DMS53 (cell line): Measurements from ENCODE around the gene ZDHHC15.
"Not testable (repeated sequence)": the region's sequence is repeated elsewhere in the genome, so short reads cannot be mapped to it uniquely, and the experiment has no call there.

ENCODE experiments used
- DNase-seq: peaks from one replicate; lab custom pipeline; 2025; lab: John Stamatoyannopoulos, UW

Gene ZDHHC15, protein sequence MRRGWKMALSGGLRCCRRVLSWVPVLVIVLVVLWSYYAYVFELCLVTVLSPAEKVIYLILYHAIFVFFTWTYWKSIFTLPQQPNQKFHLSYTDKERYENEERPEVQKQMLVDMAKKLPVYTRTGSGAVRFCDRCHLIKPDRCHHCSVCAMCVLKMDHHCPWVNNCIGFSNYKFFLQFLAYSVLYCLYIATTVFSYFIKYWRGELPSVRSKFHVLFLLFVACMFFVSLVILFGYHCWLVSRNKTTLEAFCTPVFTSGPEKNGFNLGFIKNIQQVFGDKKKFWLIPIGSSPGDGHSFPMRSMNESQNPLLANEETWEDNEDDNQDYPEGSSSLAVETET

DNA sequence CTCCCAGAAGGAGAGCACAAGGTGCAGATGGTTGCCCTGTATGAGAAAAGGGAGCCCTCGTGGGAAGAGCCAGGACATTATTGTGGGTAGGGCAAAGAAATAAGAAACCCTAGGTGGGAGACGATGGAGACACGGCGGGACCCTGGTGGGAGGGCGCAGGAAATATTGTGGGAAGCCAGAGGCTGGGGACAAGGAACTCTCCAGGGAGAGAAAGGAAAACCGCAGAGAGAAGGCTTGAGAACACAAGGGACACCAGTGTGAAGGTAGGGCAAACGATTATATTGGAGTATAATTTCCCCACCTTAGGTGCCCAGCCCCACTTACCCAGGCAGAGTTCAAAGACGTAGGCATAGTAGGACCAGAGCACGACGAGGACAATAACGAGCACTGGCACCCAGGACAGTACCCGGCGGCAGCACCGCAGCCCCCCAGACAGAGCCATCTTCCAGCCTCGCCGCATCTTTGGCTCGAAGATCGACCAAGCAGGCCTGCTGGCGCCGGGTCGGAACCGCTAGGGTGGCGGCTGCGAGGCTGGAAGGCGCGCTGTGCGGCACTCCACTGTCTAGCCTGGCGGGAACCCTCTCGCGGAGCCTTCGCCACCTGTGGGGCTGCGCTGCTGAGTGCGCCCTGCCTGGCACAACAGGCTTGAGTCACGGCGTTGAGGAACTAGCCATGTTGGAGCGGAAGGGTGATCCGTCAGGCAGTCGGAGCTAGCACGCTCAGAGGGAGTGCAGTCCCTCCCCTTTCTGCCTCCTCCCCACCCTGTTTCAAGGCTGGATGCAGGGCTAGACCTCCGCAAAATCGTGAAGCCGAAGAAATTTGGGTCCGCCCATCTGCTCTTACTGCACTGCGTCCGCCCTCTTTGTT is at the start of gene ZDHHC15:
ZDHHC15 (minus strand) TSS at position 473 of the 867 bp plus-strand sequence; CDS start at position 460, 13 bp downstream.
- DNase-seq, result peak; percentile 54

DNA sequence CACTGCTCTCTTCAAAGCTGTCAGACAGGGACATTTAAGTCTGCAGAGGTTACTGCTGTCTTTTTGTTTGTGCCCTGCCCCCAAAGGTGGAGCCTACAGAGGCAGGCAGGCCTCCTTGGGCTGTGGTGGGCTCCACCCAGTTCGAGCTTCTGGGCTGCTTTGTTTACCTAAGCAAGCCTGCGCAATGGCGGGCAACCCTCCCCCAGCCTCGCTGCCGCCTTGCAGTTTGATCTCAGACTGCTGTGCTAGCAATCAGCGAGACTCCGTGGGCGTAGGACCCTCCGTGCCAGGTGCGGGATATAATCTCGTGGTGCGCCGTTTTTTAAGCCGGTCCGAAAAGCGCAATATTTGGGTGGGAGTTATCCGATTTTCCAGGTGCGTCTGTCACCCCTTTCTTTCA is 37.7 kb upstream of the ZDHHC15 start:
- not testable (repeated sequence) for DNase-seq

DNA sequence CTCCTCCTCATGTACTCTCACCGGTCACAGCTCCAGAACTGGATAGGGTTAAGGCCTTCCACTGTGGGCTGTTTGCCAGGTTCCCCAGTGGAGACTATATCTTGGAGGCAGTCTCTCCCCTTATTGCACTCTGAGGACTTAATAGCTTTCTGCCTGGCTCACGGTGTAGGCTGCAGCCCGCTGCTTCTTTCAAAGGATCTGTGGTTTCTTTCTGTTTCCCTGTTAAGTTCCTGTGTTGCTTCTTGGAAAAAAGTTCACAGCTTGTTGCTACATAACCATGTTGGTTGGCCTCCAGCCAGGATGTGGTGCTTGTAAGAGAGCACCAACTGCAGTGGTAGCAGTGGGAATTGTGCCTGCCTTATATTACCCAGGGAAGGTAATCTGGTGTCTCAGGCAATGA is 24.9 kb upstream of the ZDHHC15 start:
- no peak for DNase-seq

DNA sequence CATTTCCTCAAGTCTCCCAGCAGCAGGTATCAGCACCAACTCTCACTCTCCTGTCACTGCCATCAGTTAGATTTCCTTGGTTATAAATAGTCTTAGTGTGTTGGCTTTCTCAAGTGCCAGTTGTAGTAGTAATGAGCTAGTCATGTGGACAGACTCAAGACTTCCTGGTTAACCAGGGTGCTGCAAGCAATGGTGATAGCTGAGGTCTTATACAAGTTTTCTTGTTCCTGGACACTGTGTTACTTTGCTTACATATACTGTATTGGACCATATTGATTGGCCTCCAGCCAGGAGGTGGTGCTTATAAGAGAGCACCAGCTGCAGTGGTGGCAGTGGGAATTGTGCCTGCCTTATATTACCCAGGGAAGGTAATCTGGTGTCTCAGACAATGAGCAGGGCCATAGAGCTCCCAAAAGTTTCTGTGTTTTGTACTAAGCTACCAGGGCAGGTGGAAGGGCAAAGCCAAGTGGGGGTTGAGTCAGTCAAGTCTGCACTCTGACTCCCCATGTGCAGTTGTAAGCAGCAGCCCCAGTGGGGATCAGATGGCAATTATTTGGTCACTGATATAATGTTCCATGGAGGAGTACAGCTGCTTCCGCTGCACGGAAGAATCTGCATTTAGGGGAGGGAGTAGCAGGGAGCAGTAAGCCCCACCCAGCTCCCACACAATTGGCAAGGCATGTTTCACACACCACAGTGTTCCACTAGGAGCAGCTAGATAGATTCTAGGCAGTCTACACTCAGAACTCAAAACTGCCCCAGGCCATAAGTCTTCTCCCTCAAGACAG is 24.1 kb upstream of the ZDHHC15 start:
- DNase-seq, result no peak

DNA sequence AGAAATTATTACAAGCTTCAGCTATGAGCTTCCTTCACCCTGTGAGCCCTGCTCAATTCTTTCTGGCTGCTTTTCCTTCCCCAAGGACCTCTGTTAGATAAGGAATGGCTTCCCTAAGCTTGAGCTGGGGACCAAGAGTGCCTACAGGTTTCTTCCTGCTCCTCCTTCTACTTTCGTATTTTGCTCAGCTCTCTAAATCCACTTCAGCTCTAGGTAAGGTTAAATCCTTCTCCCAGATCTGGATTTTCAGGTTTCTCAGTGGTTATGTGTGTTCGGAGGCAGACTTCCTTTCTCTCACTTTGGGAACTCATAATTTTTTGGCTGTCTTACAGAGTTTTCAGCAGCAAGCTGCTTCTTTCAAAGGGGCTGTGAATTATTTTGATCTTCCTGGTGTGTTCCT is 21.9 kb upstream of the ZDHHC15 start:
- no peak for DNase-seq

DNA sequence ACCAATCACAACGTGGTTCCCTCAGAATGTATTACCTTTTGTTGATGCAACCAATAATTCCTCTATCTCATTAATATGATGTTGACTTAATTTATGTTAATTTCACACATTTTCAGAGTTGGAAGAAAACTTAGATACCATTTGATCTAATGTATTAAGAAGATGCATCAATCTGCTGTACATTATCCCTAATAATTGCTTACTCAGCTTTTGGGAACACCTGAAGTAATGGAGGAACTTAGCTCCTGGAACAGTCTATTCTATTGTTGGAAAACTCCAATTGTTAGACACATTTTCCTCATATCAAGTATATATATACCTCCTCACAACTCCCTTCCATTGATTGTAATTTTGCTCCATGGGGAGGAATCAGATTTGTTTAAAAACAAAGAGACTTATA is 38.9 kb downstream of the ZDHHC15 start:
- no peak for DNase-seq

DNA sequence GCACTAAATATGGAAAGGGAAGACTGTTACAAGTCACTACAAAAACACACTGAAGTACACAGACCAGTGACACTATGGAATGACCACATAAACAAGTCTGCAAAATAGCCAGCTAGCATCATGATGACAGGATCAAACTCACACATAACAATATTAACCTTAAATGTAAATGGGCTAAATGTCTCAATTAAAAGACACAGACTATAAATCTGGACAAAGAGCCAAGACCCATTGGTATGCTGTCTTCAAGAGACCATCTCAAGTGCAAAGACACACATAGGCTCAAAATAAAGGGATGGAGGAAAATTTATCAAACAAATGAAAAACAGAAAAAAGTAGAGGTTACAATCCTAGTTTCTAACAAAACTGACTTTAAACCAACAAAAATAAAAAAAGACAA is 61.1 kb downstream of the ZDHHC15 start:
- not testable (repeated sequence) for DNase-seq

DNA sequence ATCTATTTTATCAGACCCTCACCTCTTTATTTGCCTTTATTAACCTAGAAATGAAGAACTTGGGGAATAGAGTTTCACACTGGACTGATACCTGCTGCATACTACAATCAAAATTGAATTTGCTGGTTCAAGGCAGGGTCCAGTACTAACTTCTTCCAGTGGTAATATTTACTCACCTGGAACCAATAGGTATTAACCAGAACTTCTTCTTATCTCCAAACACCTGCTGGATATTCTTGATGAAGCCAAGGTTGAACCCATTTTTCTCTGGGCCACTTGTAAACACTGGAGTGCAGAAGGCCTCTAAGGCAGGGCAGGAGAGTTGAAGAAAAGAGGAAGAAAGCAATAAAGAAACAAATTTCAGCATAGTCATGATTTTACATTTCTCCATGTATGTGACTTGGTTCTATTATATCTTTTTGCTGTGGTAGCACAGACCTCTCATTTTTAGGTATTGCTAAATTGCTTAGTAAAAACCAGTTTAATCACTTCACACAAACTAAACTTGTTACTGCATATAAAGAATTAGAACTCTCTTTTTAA is 101.1 kb downstream of the ZDHHC15 start:
- DNase-seq, result no peak

DNA sequence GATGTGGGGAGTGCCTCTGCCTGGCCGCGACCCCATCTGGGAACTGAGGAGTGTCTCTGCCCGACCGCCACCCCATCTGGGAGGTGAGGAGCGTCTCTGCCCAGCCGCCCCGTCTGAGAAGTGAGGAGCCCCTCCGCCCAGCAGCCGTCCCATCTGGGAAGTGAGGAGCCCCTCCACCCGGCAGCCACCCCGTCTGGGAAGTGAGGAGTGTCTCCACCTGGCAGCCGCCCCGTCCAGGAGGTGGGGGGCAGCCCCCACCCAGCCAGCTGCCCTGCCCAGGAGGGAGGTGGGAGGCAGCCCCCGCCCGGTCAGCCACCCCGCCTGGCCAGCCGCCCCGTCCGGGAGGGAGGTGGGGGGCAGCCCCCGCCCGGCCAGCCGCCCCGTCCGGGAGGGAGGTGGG is 115.7 kb downstream of the ZDHHC15 start:
- DNase-seq, result not testable (repeated sequence)

DNA sequence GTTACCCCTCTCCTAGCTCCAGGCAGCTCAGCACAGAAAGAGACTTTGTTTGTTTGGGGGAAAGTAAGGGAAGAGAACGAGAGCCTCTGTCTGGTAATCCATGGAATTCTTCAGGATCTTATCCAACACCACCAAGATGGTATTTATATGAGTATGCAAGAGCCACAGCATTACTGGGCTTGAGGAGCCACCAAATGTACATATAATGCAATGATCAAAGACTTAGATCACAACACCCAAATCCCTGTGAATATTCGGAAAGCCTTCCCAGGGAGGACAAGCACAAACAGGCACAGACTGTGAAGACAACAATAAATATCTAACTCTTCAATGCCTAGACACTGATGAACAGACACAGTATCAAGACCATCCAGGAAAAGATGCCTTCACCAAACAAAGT is 132.4 kb downstream of the ZDHHC15 start:
- DNase-seq, result no peak

DNA sequence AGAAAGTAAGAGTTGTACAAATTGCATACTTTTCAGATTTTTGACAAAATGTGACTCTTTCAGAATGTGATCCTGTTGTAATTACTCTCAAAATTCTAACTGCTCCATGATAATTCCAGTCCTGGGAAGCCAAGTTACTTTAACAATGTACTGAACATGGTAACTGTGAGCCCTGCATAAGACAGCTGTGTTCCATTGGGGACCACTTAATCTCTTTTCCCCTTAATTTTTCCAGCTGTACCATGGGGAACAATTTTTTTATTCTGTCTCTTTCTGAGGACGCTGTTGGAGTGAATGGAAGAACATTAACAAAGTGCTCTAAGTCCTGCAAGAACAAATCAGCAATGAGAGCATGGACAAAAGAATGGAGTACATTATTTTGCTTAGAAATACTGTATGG is 153.1 kb downstream of the ZDHHC15 start:
- no peak for DNase-seq

DNA sequence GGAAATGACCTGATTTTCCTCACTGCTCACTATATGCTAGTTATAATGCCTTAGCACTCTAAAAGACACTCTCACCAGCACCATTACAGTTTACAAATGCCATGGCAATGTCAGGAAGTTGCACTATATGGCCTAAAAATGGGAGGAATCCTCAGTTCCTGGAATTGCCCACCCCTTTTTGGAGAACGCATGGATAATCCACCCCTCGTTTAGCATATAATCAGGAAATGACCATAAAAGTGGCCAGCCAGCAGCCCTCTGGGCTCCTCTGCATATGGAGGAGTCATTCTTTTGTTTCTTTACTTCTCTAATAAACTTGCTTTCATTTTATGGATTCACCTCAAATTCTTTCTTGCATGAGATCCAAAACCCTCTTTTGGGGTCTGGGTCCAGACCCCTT is 156.0 kb downstream of the ZDHHC15 start:
- DNase-seq, result no peak

DNA sequence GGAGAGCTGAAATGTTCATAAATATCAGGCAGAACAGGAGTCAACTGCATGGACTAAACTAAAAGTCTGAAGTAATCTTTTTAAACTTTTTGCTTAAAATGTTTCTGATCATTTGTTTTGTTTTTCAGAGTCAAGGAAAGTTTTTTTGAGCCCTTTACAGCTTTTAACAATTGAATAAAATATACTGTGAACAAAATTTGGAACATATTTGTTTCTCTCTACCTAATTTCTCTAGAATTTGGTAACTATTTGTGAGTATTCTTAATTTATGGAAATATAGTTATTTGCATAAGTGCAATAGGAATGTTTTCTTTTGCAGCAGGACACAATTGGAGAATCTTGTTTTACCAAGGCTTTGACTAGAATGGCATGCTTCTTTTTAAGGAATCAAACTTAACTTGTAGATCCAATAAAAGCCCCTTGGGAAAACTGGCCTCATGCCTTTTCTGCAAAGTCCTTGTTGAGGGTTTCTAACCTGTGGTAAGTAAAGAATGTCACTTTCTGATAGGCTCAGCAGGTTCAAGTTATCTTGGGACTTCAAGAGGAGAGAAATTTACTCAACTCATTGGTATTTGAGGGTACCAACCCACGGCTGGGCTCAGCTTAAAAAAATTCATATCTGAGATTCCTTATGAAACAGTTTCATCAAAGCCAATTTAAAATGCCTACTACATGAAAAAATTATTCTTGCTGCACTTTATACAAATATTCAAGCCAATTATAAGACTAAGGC is 157.4 kb downstream of the ZDHHC15 start:
- DNase-seq, result no peak

DNA sequence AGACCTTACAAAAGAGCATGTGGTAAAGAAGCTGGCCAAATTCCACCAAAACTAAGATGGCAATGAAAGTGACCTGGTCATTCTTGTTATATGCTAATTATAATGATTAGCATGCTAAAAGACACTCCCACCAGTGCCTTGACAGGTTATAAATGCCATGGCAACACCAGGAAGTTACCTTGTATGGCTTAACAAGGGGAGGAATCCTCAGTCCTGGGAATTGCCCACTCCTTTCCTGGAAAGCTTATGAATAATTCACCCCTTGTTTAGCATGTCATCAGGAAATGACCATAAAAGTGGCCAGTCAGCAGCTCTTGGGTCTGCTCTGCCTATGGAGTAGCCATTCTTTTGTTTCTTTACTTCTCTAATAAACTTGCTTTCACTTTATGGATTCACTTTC is 161.0 kb downstream of the ZDHHC15 start:
- DNase-seq, result no peak

DNA sequence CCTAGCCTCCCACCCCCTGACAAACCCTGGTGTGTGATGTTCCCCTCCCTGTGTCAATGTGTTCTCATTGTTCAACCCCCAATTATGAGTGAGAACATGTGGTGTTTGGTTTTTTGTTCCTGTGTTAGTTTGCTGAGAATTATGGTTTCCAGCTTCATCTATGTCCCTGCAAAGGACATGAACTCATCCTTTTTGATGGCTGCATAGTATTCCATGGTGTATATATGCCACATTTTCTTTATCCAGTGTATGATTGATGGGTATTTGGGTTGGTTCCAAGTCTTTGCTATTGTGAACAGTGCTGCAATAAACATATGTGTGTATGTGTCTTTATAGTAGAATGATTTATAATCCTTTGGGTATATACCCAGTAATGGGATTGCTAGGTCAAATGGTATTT is 174.2 kb downstream of the ZDHHC15 start:
- not testable (repeated sequence) for DNase-seq

DNA sequence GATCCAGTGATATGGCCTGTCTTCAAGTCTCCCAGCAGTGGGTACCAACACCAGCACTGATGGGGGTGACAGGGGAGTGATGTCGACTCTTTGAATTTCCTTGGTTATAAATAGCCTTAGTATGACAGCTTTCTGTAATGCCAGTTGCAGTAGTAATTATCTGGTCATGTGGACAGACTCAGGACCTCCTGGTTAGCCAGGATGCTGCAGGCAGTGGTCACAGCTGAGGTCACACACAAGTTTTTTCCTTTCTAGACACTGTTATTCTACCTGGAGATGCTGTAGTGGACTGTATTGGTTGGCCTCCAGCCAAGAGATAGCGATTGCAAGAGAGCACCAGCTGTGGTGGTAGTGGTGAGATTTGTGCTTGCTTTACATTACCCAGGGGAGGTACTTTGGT is 185.3 kb downstream of the ZDHHC15 start:
- DNase-seq, result no peak

DNA sequence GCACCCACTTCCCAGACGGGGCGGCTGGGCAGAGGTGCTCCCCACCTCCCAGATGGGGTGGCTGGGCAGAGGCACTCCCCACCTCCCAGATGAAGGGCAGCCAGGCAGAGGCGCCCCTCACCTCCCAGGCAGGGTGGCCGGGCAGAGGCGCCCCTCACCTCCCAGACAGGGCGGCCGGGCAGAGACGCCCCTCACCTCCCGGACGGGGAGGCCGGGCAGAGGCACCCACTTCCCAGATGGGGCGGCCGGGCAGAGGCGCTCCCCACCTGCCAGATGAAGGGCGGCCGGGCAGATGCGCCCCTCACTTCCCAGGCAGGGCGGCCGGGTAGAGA is 187.7 kb downstream of the ZDHHC15 start:
- no peak for DNase-seq

DNA sequence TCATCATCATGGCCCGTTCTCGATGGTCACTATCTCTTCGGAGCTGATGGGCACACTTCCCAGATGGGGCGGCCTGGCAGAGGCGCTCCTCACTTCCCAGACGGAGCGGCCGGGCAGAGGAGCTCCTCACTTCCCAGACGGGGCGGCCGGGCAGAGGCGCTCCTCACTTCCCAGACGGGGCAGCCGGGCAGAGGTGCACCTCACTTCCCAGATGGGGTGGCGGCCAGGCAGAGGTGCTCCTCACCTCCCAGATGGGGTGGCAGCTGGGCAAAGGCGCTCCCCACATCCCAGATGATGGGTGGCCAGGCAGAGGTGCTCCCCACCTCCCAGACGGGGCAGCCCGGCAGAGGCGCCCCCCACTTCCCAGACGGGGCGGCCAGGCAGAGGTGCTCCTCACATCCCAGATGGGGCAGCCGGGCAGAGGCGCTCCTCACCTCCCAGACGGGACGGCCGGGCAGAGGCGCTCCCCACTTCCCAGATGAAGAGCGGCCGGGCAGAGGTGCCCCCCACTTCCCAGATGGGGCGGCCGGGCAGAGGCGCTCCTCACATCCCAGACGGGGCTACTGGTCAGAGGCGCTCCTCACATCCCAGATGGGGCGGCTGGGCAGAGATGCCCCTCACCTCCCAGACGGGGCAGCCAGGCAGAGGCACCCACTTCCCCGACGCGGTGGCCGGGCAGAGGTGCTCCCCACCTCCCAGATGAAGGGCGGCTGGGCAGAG is 188.3 kb downstream of the ZDHHC15 start:
- DNase-seq, result not testable (repeated sequence)

DNA sequence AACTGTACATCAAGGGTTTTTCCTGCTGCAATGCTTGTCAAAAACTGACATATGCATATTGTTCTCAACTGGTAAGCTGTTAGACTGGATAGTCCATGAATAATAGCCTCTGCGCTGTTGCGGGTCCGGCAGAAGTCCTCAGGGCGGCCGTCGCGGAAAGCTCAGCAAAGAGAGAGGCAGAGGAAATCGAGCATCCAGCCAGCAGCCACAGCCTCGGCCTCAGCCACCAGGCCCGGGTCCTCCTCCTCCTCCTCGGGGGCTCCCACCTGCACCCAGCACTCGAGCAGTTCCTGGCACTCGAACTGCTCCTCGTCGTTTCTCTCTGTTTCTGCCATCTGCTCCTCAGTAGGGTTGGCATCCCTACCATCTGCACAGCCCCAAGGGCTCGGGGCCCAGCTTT is 195.2 kb downstream of the ZDHHC15 start:
- no peak for DNase-seq
